SU-DHL-6 (cell line): ENCODE measurements around the gene ADIRF.
"Not testable (repeated sequence)": the region's sequence is repeated elsewhere in the genome, so short reads cannot be mapped to it uniquely, and the experiment has no call there.

Experiments
- H2AFZ ChIP-seq: fragments of 200-600 bp; sonication (generic); 2 replicates; pipeline ENCODE4 v1.6.1; 2014; ENCODE audit warnings: low read depth, mild to moderate bottlenecking, moderate library complexity, mixed read lengths, antibody characterized with exemption, low read length; ENCODE audit not compliant: severe bottlenecking
- H3F3A ChIP-seq: fragments of 200-600 bp; shearing (Covaris generic); 2 replicates; pipeline ENCODE4 v1.6.0; 2016; ENCODE audit warnings: antibody characterized with exemption, mild to moderate bottlenecking; ENCODE audit not compliant: insufficient read depth
- H3K27ac ChIP-seq: fragments of 200-600 bp; sonication (generic); 2 replicates; pipeline ENCODE4 v1.5.1; 2016; ENCODE audit warnings: low read depth, mild to moderate bottlenecking, low read length, moderate library complexity, mixed read lengths
- H3K27me3 ChIP-seq: fragments of 200-600 bp; sonication (generic), shearing (Covaris generic); 2 replicates; pipeline ENCODE4 v1.6.0; 2014; ENCODE audit warnings: mild to moderate bottlenecking, low read length
- H3K36me3 ChIP-seq: fragments of 200-600 bp; sonication (generic); 2 replicates; pipeline ENCODE4 v1.6.1; 2014; ENCODE audit warnings: mild to moderate bottlenecking, low read length, mixed read lengths
- H3K4me2 ChIP-seq: fragments of 300-600, 200-600 bp; shearing (Covaris generic), sonication (generic); 2 replicates; pipeline ENCODE4 v1.6.0; 2014; ENCODE audit warnings: low read length, low read depth, mild to moderate bottlenecking; ENCODE audit not compliant: poor library complexity, severe bottlenecking
- H3K4me3 ChIP-seq: fragments of 200-600 bp; sonication (generic); 2 replicates; pipeline ENCODE4 v1.5.1; 2014; ENCODE audit warnings: antibody characterized with exemption, low read length, mild to moderate bottlenecking, mixed read lengths; ENCODE audit not compliant: insufficient read depth, poor library complexity, severe bottlenecking
- H3K79me2 ChIP-seq: fragments of 200-600 bp; sonication (generic); 2 replicates; pipeline ENCODE4 v1.6.1; 2014; ENCODE audit warnings: mild to moderate bottlenecking, low read length, moderate library complexity; ENCODE audit not compliant: insufficient read depth
- H3K9ac ChIP-seq: fragments of 200-600 bp; sonication (generic); 2 replicates; pipeline ENCODE4 v1.7.0; 2014; ENCODE audit warnings: mild to moderate bottlenecking, low read length
- H3K9me2 ChIP-seq: fragments of 200-600 bp; sonication (generic); replicated peaks from 2 replicates; pipeline ENCODE4 v1.6.1; 2014; ENCODE audit warnings: low read length; ENCODE audit not compliant: insufficient read depth
- H3K9me3 ChIP-seq: fragments of 200-600 bp; sonication (generic); 2 replicates; pipeline ENCODE4 v1.6.1; 2014; ENCODE audit warnings: low read length, mixed read lengths; ENCODE audit not compliant: insufficient read depth
- H4K20me1 ChIP-seq: fragments of 200-600 bp; sonication (generic); 2 replicates; pipeline ENCODE4 v1.6.1; 2014; ENCODE audit warnings: low read depth, mild to moderate bottlenecking, antibody characterized with exemption, low read length, moderate library complexity, mixed read lengths
- EZH2phosphoT487 ChIP-seq: fragments of 200-600 bp; sonication (generic), shearing (Covaris generic); conservative IDR thresholded peaks from 2 replicates; pipeline ENCODE4 v1.6.1; 2018; ENCODE audit warnings: mild to moderate bottlenecking, antibody characterized with exemption, low read length, moderate library complexity, mixed read lengths
- TF ChIP-seq, protein P1 (sequence below): fragments of 200-600 bp; sonication (generic); IDR thresholded peaks from one replicate; pipeline ENCODE4 v1.5.1; 2017; ENCODE audit warnings: antibody characterized with exemption, mild to moderate bottlenecking, low read length, moderate library complexity; ENCODE audit not compliant: insufficient read depth, poor library complexity, severe bottlenecking

ADIRF gene

DNA sequence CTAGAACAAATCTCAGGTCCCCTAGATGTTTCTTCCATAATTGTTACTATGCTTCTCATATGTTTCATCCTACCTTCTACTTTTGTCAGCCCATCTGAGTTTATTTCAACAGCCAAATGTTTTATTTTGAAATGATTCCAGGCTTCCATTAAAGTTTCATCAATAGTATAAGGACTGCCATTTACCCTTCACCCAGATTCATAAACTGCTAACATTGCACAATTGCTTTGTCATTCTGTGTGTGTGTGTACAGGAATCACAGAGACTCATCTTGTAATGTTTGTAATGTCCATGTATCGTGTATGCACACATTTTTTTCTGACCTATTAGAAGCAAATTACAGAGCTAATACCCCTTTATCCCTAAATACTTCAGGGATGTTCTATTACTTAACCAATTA, 36.4 kb upstream of the ADIRF start:
- H3K4me2 ChIP-seq = no peak overlapping the region
- TF ChIP-seq, protein P1, sequence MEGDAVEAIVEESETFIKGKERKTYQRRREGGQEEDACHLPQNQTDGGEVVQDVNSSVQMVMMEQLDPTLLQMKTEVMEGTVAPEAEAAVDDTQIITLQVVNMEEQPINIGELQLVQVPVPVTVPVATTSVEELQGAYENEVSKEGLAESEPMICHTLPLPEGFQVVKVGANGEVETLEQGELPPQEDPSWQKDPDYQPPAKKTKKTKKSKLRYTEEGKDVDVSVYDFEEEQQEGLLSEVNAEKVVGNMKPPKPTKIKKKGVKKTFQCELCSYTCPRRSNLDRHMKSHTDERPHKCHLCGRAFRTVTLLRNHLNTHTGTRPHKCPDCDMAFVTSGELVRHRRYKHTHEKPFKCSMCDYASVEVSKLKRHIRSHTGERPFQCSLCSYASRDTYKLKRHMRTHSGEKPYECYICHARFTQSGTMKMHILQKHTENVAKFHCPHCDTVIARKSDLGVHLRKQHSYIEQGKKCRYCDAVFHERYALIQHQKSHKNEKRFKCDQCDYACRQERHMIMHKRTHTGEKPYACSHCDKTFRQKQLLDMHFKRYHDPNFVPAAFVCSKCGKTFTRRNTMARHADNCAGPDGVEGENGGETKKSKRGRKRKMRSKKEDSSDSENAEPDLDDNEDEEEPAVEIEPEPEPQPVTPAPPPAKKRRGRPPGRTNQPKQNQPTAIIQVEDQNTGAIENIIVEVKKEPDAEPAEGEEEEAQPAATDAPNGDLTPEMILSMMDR = no peak
- TF ChIP-seq EZH2phosphoT487 = no peak
- no peaks in the 10 kb centered on the region for H4K20me1 ChIP-seq
- H3K9ac ChIP-seq = no peak overlapping the region
- no peaks in the 10 kb centered on the region for H3K27me3 ChIP-seq
- no peak overlapping the region for H3K27ac ChIP-seq
- H3K36me3 ChIP-seq = no peaks in the 10 kb centered on the region
- H3K9me2 ChIP-seq = no peaks in the 10 kb centered on the region
- no peak overlapping the region for H3K4me3 ChIP-seq
- no peaks in the 10 kb centered on the region for H3K9me3 ChIP-seq
- no peak overlapping the region for H2AFZ ChIP-seq
- no peaks in the 10 kb centered on the region for H3K79me2 ChIP-seq
- H3F3A ChIP-seq = no peaks in the 10 kb centered on the region

DNA sequence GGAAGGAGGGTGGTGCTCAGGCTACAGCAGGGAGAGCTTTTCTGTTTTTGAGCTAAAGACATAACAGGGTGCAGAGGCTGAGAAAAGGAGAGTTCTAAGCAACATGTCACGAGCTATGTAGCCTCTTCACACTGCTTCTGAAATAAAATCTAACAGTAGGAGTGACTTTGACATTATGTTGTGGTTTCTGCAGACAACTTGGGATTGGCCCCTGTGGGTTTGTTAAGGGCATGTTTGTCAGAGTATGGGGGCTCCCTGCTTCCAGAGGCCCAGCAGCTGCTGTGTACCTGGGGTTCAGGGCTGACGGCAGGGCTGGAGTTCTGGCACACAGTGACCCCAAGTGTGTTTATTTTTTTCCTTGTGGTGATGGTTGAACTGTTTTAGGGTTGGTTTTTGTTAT, 35.6 kb upstream of the ADIRF start:
- no peak overlapping the region for H3K27ac ChIP-seq
- no peaks in the 10 kb centered on the region for H3K27me3 ChIP-seq
- no peaks in the 10 kb centered on the region for H3F3A ChIP-seq
- no peak overlapping the region for H3K4me2 ChIP-seq
- H3K9ac ChIP-seq = no peak overlapping the region
- no peaks in the 10 kb centered on the region for H3K9me3 ChIP-seq
- H3K4me3 ChIP-seq = no peak overlapping the region
- H3K79me2 ChIP-seq = no peaks in the 10 kb centered on the region
- H3K36me3 ChIP-seq = no peaks in the 10 kb centered on the region
- no peak overlapping the region for H2AFZ ChIP-seq
- H3K9me2 ChIP-seq = no peaks in the 10 kb centered on the region
- no peak for TF ChIP-seq EZH2phosphoT487
- TF ChIP-seq, protein P1 = no peak
- no peaks in the 10 kb centered on the region for H4K20me1 ChIP-seq

DNA sequence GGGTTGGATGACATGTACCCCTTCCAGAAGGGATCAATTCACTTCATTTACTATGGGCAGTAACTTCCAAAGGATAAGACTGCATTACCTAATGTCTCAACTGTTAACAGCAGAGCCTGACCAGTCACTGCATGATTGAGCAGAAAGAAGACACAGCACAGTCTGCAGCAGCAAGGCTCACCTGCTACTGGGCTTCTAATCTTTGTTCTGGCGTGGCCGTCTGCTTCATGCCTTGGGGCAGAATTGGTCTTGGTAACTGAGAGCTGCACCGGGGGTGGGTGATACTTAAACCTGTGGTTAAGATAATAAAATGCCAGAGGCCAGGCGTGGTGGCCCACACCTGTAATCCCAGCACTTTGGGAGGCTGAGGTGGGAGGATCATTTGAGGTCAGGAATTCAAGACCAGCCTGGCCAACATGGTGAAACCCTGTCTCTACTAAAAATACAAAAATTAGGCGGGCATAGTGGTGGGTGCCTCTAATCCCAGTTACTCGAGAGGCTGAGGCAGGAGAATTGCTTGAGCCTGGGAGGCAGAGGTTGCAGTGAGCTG, 34.0 kb upstream of the ADIRF start:
- not testable (repeated sequence) for H3K27ac ChIP-seq, H2AFZ ChIP-seq, H4K20me1 ChIP-seq, H3K4me2 ChIP-seq, H3K79me2 ChIP-seq, H3K36me3 ChIP-seq, H3K27me3 ChIP-seq, H3K9me3 ChIP-seq, H3K9ac ChIP-seq, H3K4me3 ChIP-seq, H3F3A ChIP-seq, H3K9me2 ChIP-seq

DNA sequence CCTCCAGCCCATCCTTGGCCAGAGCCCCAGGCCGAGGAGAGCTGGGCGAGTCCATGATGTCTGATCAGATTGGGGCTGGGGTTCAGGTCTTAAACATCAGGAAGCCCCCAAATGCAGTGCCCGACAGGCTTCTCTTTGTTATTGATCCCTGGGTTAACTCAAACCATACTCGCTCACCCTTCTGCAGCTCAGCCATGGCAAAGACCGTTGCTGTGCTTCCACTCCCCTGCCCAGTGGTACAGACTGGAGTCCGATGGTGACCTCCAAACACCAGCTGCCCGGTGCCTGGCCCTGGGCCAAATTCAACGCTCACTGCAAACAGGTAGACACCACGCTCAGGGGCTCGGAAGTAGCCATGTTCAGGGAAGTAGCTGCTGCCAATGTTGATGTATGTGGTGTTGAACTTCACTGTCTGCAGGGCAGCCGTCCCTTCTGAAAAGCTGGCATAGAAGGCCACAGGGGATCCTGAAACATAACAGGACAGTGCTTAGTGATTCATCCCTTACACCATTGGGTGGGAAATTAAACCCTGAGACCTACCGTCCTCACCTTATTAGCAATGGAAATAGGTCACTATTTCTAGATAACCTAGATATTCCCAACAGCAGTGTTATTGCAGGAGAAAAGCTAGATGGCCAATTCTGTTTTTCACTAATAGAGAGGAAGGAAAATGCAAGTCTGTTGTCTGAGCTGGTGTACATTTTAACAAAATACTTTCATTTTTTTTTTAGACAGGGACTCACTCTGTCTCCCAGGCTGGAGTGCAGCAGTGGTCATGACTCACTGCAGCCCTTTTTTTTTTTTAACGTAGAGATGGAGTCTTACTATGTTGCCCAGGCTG, 31.4 kb upstream of the ADIRF start:
- no peaks in the 10 kb centered on the region for H3K9me2 ChIP-seq
- no peaks in the 10 kb centered on the region for H3K36me3 ChIP-seq
- no peak overlapping the region for H3K4me2 ChIP-seq
- H3K9ac ChIP-seq = no peak overlapping the region
- TF ChIP-seq EZH2phosphoT487 = no peak
- TF ChIP-seq, protein P1 = no peak
- H3K27ac ChIP-seq = no peak overlapping the region
- H3K27me3 ChIP-seq = no peaks in the 10 kb centered on the region
- H3K79me2 ChIP-seq = no peaks in the 10 kb centered on the region
- H2AFZ ChIP-seq = no peak overlapping the region
- H4K20me1 ChIP-seq = no peaks in the 10 kb centered on the region
- H3K4me3 ChIP-seq = no peak overlapping the region
- H3F3A ChIP-seq = no peaks in the 10 kb centered on the region
- no peaks in the 10 kb centered on the region for H3K9me3 ChIP-seq
